DND-41 (cell line): ENCODE results near the gene ACBD4.

Source experiments
- ATAC-seq: fragments of 200-7000 bp; cut with Tn5 transposase; 3 replicates; pipeline ENCODE4 v1.9.1; 2021; ENCODE audit warnings: low read depth; ENCODE audit not compliant: insufficient read depth
- DNase-seq: peaks from one replicate; pipeline ENCODE4 v3.0.0-alpha.2; 2020
- H2AFZ ChIP-seq: 2 replicates; pipeline ENCODE4 v1.6.0; 2012; ENCODE audit warnings: low read depth, low read length
- H3K27ac ChIP-seq: 2 replicates; pipeline ENCODE4 v1.5.1; 2012; ENCODE audit warnings: low read length, inconsistent platforms
- H3K27me3 ChIP-seq: fragments of 200-600 bp; sonication (generic); 2 replicates; pipeline ENCODE4 v1.6.0; 2012; ENCODE audit warnings: low read length, mild to moderate bottlenecking, inconsistent platforms; ENCODE audit not compliant: insufficient read depth, poor library complexity
- H3K36me3 ChIP-seq: 2 replicates; pipeline ENCODE4 v1.5.1; 2012; ENCODE audit warnings: low read length, inconsistent platforms; ENCODE audit not compliant: insufficient read depth
- H3K4me1 ChIP-seq: 2 replicates; pipeline ENCODE4 v1.5.1; 2012; ENCODE audit warnings: mild to moderate bottlenecking, low read length; ENCODE audit not compliant: insufficient read depth
- H3K4me2 ChIP-seq: 2 replicates; pipeline ENCODE4 v1.6.0; 2012; ENCODE audit warnings: mild to moderate bottlenecking, moderate library complexity, low read length, inconsistent platforms; ENCODE audit not compliant: insufficient read depth
- H3K4me3 ChIP-seq, 2 experiments: fragments of 200-600 bp in 1 of 2; shearing (Covaris generic) in 1 of 2; 2 replicates each; pipeline ENCODE4 v1.5.1; 2012 to 2016; ENCODE audit warnings: inconsistent platforms in 2 of 2, low read length in 2 of 2, mild to moderate bottlenecking in 2 of 2, low read depth in 1 of 2, moderate library complexity in 1 of 2
- H3K79me2 ChIP-seq: 2 replicates; pipeline ENCODE4 v1.6.0; 2012; ENCODE audit warnings: low read length, inconsistent platforms; ENCODE audit not compliant: insufficient read depth
- H3K9ac ChIP-seq: 2 replicates; pipeline ENCODE4 v1.6.0; 2012; ENCODE audit warnings: low read depth, mild to moderate bottlenecking, inconsistent platforms, low read length, moderate library complexity
- H3K9me3 ChIP-seq: 2 replicates; pipeline ENCODE4 v1.5.1; 2012; ENCODE audit warnings: low read length, moderate library complexity, mild to moderate bottlenecking, inconsistent platforms; ENCODE audit not compliant: insufficient read depth, severe bottlenecking
- H4K20me1 ChIP-seq: 2 replicates; pipeline ENCODE4 v1.6.0; 2012; ENCODE audit warnings: low read length; ENCODE audit not compliant: insufficient read depth
- CTCF ChIP-seq: IDR thresholded peaks from 2 replicates; pipeline ENCODE4 v1.5.1; 2012; ENCODE audit warnings: borderline replicate concordance, low read length, moderate library complexity, mild to moderate bottlenecking; ENCODE audit not compliant: poor library complexity, severe bottlenecking; ENCODE audit errors: extremely low read depth
- EZH2 ChIP-seq: IDR thresholded peaks from 3 replicates; pipeline ENCODE4 v1.6.1; 2012; ENCODE audit warnings: borderline replicate concordance, low read depth, mild to moderate bottlenecking, moderate library complexity, low read length, inconsistent platforms; ENCODE audit not compliant: severe bottlenecking

The ACBD4 gene

GRCh38 chr17:45189009-45189408 lies 53.5 kb downstream of the ACBD4 start:
- DNase-seq = no peak
- no peak overlapping the region for H3K9ac ChIP-seq
- no peaks in the 10 kb centered on the region for H3K9me3 ChIP-seq
- H3K4me1 ChIP-seq = no peaks in the 10 kb centered on the region
- ATAC-seq = no peak
- H3K36me3 ChIP-seq = no peaks in the 10 kb centered on the region
- no peak overlapping the region for H2AFZ ChIP-seq
- H3K4me3 ChIP-seq = no peak overlapping the region
- no peaks in the 10 kb centered on the region for H3K79me2 ChIP-seq
- no peak overlapping the region for H3K27ac ChIP-seq
- TF ChIP-seq EZH2 = no peak
- TF ChIP-seq CTCF = no peak
- no peak overlapping the region for H3K4me2 ChIP-seq
- H3K27me3 ChIP-seq = no peaks in the 10 kb centered on the region
- H4K20me1 ChIP-seq = no peaks in the 10 kb centered on the region

GRCh38 chr17:45190503-45191255 lies 55.2 kb downstream of the ACBD4 start:
- Histone ChIP-seq H4K20me1 (no peaks in the 10 kb centered on the region), H3K79me2 (no peaks in the 10 kb centered on the region), H2AFZ (no peak overlapping the region), H3K9ac (no peak overlapping the region), H3K27ac (no peak overlapping the region), H3K4me2 (no peak overlapping the region), H3K27me3 (no peaks in the 10 kb centered on the region), H3K9me3 (no peaks in the 10 kb centered on the region), H3K4me1 (no peaks in the 10 kb centered on the region), H3K4me3 (no peak overlapping the region), H3K36me3 (no peaks in the 10 kb centered on the region)
- DNase-seq = no peak
- no peak for ATAC-seq
- TF ChIP-seq CTCF (no peak), EZH2 (no peak)
